GM19193 (cell line): ENCODE results near the gene PLXNA2.

Experiments
- POLR2A ChIP-seq: IDR thresholded peaks from 4 replicates; pipeline ENCODE4 v1.6.1; 2011; ENCODE audit not compliant: insufficient read depth, insufficient read length; ENCODE audit errors: extremely low read depth

Gene PLXNA2

DNA sequence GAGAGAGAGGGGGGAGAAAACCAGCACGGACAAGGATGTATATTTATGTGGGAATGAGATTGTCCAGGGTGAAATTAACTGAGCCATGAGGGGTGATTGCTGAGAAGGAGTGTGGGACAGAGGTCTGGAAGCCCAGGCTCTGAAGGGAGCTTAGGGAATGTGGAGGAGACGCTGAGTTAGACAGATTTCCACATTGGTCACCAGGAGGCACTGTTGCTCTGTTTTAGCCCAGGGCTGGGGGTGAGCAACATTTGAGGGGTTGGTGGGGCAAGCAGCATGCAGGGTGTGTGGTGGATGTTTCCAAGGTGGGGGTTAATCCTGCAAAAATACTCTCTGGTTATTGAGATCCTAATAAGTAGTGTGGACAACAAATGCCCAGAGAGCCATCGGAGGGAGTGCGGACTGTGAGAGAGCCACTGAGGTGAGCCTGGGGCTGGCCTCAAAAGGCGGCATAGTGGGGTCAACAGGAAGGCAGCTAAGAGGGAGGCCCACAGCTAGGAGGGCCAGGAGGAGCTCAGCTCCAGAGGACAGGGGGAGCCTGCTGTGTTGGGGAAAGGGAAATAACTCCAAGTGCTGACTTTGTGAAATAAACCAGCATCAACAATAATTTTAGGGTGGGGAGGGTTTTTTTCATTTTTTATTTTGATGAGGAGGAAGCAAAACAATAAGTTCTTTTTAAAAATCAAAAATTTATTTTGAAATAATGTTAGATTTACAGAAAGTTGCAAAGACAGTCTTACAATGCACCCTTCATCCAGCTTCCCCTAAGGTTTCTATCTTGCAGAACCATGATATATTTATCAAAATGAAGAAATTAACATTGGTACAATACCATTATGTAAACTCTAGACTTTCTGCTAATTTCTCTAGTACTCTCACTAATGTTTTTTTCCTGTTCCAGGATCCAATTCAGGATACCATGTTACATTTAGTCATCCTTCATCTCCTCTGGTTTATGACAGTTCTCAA is 250.4 kb downstream of the PLXNA2 start:
- no peak for TF ChIP-seq POLR2A

DNA sequence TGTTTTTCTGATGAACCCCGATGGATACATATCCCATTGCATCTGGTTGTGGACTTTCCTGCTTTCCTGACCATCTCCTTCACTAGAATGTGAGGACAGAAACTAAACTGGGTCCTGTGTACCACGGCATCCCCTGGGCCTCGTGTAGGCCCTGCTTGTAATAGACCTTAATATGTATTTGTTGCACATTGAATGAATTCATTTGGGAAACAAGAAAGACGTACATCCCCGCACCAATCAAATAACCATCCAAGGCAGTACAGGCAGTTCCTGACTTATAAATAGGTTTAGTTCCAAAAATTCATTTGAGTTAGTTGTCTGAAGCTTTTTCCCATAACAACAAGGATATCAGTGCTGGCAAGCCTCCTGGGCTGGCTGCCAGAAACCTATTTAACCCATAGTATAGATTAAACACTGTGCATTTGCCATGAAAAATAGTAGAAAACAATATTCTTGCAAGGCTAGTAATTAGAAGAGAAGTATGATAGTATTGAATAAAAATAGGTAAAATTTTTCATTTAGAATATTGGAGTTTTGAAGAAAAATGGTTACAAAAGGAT is 251.4 kb downstream of the PLXNA2 start:
- TF ChIP-seq POLR2A = no peak

DNA sequence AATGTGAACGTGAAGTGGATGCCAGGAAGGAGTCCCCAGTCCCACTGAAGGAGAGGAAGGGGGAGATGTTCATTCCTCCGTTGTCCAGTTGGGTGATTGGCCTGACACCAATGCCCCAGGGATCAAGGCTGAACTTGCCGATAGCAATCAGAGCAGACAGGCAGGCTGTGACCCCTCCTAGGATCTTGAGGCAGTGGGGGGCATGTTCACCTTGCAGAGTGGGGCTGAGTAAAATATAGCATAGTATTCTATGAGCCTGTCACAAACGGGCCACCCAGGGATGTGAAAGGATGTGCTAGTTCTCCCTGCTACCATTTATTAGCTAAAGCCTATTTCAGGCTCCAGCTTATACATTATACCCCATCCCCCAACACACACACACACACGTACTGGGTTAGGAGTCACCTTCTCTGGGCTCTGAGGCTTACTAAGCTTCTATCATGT is 252.6 kb downstream of the PLXNA2 start:
- no peak for TF ChIP-seq POLR2A

DNA sequence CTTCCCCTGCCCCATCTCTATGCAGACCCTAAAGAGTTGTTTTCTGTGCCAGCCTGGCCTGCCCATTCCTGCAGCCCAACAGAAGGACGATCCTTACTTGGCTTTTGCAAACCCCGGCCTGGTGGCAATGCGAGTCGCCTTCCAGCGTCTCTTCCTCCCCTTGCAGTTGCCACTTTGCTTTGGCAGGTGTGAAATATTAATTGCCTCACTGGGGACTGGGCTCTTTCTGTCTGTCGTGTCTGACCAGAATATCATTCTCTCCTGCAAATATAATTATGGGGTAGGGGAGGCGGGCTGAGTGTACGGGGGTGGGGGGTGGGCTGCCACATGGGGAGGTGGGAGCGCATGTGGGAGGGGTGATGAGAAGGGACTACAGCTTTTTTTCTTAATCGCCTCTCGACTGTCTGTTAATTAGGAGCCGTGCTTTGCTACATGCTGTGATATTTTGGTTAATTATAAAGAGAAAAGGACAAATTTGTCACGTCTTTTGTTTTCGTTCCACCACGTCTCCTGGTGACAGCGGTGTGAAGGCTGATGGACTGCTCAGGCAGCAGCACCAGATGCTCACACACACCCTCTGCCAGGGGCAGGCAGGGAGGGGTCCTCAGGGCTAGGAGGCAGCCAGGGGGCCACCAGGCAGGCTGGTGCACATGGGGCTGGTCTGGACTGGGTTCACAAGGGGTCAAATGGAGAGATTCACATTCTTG is 253.2 kb downstream of the PLXNA2 start:
- no peak for TF ChIP-seq POLR2A

GRCh38 chr1:207990455-207990854 is 253.7 kb downstream of the PLXNA2 start:
- no peak for TF ChIP-seq POLR2A

DNA sequence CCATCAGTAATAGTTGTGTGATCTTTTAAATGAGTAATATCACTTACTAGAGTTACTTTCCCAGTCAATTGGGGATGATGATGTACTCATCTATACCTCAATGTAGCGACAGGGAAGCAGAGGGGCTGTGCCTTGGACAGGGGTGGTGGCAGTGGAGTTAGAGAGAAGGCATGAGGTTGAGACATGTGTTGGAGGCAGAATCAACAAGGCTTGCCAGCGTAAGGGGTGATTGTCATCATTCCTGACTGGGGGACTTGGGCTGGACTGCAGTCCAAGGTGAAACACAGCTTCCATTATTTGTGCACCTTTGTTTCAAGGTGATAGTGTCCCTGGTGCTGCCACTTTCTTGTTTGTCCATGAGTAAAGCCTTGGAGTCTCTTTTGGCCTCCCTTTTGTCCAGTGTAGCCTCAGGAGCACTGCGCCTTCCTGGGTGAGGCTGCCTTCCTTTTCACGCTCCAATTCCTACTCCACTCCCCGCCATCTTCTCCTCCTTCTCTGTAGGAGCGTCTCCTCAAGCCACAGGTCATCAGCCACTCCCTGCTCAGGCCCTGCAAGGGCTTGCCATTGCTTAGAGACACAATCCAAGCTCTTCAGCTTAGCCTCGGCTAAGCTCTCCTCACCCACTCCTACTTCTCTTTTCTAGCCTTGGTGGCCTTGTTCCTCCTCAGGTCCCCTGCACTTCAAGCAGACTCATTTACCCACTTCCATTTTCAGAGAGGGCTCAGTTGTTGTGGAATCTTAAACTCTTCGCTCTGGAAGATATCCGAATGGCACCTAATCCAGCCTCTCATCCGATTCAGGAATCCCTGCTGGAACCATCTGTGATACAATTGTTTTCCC is 255.6 kb downstream of the PLXNA2 start:
- TF ChIP-seq POLR2A = no peak

DNA sequence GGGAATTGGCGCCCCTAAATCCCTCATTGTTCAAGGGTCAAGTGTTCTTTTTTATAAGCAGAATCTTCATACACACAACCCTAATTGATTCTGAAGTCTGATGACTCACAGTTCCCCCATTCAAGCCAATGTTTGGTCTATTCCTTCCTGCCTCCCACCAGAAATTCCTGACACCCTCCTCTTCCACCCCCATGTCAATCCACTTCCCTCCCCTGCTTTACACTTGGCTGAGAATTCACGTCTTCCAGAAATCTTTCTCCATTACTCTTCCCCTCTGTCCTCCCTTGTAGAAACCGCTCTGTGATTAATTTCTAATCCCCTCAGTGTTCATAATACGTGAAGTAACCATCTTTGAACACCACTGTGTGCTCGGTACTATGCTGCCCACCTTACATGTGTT is 257.0 kb downstream of the PLXNA2 start:
- TF ChIP-seq POLR2A = no peak

- no peak for TF ChIP-seq POLR2A
These were observed 258.2 kb downstream of the PLXNA2 start for GRCh38 chr1:207985996-207986395.

GRCh38 chr1:207984831-207985572 is 259.2 kb downstream of the PLXNA2 start:
- TF ChIP-seq POLR2A = no peak

GRCh38 chr1:207983044-207983635 is 261.0 kb downstream of the PLXNA2 start:
- TF ChIP-seq POLR2A = no peak

- no peak for TF ChIP-seq POLR2A
These were observed 262.2 kb downstream of the PLXNA2 start for GRCh38 chr1:207981976-207982375.

GRCh38 chr1:207978441-207978840 is 265.7 kb downstream of the PLXNA2 start:
- no peak for TF ChIP-seq POLR2A

GRCh38 chr1:207977876-207978275 is 266.3 kb downstream of the PLXNA2 start:
- no peak for TF ChIP-seq POLR2A
